Cerebellar cortex (tissue), 1 donor: Measurements from ENCODE around the gene OSTM1.
"Not testable (repeated sequence)": the region's sequence is repeated elsewhere in the genome, so short reads cannot be mapped to it uniquely, and the experiment has no call there.

Experiments
- DNase-seq: peaks from one replicate; pipeline ENCODE4 v3.0.0-alpha.2; 2015; ENCODE audit warnings: low spot score

The OSTM1 gene

DNA sequence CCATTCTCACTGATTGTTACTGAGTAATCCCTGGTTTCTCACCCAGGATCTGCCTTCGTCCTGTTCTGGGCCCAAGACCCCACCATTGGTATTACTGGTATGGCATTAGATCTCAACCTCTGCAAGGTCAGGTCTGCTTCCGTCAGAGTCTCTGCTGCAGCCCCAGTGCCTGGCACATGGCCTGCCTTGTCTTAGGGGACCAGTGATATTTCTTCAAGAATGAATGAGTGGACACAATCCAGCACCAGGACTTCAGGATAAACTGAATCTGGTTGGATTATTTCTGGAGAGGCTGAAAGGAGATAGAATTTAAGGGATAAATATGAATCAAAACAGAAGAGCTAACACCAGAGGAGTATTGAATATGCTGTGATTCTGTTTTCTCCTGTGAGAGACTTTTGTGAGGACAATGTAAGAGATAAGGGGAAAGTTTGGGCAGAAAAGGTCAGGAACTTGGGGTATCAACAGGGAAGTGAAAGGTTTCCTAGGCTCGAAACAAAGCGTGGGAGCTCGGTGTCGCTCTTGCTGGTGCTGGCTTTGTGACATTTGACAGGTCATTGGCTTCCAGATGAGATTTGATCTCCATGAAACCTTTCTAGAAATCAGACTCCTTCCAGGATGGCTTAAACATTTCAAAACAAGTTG is 53.9 kb downstream of the OSTM1 start:
- no peak for DNase-seq

GRCh38 chr6:108016283-108016682 is 58.3 kb downstream of the OSTM1 start:
- DNase-seq, result not testable (repeated sequence)

- no peak for DNase-seq
These were observed 60.6 kb downstream of the OSTM1 start for GRCh38 chr6:108013787-108014439.

GRCh38 chr6:108009894-108010293 is 64.6 kb downstream of the OSTM1 start:
- no peak for DNase-seq

GRCh38 chr6:108009258-108009657 is 65.3 kb downstream of the OSTM1 start:
- not testable (repeated sequence) for DNase-seq

DNA sequence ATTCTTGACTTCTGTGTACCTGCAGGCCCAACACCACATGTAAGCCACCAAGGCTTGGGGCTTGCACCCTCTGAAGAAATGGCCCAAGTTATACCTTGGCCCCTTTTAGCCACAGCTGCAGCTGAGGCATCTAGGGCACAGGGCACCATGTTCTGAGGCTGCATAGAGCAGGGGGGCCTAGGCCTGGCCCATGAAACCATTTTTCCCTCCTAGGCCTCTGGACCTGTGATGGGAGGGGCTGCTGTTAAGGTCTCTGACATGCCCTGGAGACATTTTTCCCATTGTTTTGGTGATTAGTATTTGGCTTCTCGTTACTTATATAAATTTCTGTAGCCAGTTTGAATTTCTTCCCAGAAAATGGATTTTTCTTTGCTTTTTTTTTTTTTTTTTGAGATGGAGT is 66.2 kb downstream of the OSTM1 start:
- DNase-seq, result no peak

DNA sequence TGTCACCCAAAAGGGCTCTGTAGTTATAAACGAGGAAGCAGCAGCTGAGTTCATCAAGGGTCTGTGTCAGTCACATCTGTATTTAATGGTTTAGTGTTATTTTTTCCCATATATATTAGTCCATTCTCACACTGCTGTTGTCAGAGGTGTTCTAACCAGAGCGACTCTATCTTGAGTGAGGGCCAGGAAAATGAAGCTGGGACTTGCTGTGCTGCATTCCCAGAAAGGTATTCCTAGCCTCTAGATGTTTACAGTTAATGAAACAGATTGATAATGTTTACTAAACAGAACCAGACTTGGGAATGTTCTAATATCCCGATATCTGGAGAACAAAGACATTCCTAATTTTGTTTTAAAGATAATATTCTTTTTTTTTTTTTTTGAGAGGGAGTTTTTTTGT is 68.6 kb downstream of the OSTM1 start:
- no peak for DNase-seq

GRCh38 chr6:108004861-108005260 is 69.7 kb downstream of the OSTM1 start:
- DNase-seq, result no peak

DNA sequence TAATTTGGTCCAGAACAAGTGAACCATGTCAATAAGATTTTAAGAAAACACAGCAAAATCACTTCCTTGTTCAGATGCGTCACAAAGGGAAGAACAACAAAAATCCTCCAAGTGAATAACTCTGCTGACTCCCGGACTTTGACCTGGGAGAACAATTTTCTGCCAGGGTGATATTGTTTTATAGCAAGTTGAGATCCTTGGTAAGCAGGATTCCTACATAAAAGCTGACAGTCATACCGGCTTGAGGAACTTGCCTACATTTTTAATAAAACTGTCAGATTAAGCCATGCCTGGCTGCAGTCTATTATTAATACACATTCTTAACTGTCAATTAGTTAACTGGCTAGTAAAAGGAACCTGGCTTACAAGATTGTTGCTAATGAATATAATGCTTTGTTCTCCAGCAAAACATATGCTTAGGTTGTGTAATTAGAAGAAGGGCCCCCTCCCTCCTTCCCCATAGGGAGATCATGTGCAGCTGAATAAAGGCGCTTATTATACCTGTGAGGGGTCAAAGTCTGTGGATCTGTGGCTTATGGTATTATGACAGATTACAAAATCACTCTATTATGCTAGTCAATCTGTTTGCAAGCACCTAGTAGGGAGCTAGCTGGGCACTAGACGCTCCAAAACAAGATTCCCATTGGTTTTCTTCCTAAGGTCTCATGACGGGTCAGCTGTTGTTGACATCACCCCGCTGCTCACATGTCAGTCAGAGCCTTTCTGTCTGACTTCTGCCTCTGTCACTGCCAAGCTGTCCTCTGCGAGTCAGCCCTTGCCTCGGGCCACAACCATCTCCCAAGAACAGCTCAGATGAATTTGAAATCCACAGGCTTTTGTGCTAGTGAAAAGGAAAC is 71.9 kb downstream of the OSTM1 start:
- DNase-seq, result peak; percentile 14

DNA sequence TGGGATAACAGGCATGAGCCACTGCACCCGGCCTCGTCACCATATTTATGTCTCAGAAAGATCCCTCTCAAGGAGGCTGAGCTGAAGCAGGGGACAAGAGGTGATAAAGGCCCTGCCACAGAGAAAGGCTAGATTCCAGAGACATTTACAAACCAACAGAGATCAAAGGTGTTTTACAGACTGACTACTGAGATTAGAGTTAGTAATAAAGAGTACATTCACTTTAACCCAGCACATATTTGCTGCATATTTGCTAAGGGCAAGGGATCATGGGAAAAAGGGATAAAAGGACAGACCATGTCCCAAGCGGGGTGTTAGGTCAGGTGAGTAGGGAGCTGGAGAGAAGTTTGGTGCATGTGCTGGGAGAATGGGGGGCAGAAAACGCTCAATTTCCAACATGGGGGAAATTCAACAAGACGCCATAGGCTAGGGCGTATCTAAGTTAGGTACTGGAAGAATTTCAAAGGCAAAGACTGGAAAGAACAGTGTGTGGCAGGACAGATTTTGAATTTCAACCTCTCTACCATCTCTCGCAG is 72.8 kb downstream of the OSTM1 start:
- no peak for DNase-seq

DNA sequence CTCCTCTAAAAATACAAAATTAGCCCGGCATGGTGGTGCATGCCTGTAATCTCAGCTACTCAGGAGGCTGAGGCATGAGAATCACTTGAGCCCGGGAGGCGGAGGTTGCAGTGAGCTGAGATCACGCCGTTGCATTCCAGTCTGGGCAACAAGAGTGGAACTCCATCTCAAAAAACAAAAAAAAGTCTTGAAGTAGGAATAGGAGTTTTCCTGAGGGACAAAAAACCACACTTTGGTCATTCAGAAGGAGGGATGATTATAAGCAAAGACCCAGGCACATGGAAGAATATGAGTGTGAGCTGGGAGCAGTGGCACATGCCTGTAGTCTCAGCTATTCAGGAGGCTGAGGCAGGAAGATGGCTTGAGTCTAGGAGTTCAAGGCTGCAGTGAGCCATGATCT is 74.3 kb downstream of the OSTM1 start:
- not testable (repeated sequence) for DNase-seq

- no peak for DNase-seq
These were observed 75.2 kb downstream of the OSTM1 start for GRCh38 chr6:107999341-107999740.

DNA sequence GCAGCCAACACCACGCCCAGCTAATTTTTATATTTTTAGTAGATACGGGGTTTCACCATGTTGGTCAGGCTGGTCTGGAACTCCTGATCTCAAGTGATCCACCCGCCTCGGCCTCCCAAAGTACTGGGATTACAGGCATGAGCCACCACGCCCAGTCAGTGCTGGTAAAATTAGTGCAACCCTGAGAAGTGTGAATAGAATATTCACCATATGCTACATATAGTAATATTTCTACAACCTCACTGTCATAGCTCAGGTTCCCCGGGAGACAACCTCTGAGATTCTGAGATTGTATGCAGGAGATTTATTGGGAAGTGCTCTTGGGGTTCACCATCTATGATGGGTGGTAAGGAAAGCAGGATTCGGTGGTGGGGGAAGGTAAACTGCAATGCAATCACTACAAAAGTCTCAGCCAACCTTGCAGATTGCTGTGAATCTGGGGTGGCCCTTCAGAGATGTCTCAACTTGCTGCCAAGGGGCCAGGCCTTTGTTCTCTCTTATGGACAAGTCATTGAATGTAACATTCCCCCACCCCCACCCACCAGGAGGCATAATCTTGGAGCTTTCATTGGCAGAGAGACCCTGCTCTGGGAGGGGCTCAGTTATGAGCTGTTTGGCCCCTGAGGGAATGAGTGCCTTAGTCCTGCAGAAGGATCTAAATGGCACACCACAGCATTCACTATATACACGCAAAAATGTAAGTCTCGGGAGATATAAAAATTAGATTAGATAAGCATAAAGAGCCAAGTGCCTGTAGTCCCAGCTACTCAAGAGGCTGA is 82.6 kb downstream of the OSTM1 start:
- no peak for DNase-seq
